T follicular helper cell (primary cell): Measurements from ENCODE around the gene ME3.

Source experiments
- DNase-seq: peaks from one replicate; pipeline ENCODE4 v3.0.0-alpha.2; 2020; ENCODE audit warnings: low read depth

The ME3 gene

DNA sequence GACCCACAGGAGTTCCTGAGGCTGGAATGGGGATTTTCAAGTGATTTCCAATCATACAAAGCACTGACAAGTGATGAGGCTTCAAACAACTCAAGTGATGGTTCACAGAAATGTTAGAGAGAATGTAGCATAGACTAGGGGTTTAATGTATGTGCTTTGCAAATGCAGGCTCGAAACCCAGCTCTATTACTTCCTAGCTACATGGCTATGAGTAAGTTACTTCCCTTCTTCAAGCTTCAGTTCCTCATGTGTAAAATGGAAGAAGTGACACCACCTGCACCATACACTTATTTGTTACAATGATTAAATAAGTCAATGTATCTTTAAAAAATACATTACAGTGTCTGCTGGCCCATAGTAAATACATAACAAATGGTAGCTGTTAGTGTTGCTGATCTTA lies 158.0 kb downstream of the ME3 start:
- no peak for DNase-seq

DNA sequence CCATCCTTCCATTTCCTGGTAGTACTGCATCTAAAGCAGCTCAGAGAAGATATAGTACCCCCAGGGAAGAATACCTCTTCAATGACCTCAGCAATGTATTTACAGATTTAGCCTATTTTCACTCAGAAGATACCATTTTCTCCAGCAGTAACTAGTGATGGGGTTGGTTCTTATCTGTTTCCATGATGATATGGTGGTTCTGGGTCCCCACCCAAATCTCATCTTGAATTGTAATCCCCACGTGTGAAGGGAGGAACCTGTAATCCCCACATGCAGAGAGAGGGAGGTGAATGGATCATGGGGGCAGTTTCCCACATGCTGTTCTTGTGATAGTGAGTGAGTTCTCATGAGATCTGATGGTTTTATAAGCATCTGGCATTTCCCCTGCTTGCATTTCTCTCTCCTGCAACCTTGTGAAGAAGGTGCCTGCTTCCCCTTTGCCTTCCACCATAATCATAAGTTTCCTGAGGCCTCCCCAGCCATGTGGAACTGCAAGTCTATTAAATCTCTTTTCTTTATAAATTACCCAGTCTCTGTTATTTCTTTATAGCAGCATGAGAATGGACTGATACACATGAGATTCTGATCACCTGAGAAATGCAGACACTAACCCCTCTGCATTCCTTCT lies 158.6 kb downstream of the ME3 start:
- no peak for DNase-seq

GRCh38 chr11:86513138-86513537 lies 159.3 kb downstream of the ME3 start:
- DNase-seq = no peak

GRCh38 chr11:86511086-86511551 lies 161.3 kb downstream of the ME3 start:
- DNase-seq = no peak

DNA sequence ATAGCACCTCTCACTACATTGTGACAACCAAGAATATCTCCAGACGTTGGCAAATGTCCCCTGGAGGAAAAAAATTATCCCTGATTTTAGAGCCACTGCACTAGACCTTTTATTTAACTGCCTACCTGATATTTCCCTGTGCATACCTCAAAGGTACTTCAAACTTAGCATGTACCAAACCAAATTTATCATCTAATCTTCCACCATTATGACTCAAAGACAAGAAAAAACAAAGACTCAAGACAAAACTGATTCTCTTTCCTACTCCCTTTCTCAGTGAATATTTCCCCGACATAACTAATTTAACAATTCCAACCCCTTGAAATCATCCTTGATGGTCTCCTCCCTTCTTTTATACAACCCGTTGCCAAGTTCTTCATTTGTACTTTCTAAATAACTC lies 161.7 kb downstream of the ME3 start:
- no peak for DNase-seq

- DNase-seq = no peak
These were observed 162.3 kb downstream of the ME3 start for GRCh38 chr11:86510097-86510496.

- no peak for DNase-seq
These were observed 162.8 kb downstream of the ME3 start for GRCh38 chr11:86509588-86509974.

- no peak for DNase-seq
These were observed 163.5 kb downstream of the ME3 start for GRCh38 chr11:86508604-86509587.

DNA sequence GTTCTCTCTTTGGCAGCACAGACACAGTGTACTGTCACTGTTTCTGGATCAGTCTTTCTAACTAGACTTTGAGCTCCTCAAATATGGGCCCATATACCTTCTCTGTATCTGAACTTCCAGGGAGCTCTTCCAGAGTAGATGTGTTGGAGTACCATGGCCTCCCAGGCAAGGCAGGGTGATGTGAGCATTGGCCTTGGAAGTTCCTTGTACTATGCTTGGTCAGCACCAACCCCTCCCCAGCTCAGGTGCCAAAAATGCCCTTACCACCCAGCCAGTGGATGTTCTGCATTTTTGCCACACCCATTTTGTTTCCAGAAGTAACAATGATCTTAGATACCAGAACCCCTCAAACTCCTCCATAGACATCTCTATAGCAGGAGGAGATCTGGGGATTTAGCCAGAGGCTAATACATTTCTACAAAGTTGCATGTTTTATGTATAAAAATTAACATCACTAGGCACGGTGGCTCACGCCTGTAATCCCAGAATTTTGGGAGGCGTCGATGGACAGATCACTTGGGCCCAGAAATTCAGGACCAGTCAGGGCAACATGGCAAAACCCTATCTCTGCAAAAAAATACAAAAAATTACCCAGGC lies 165.1 kb downstream of the ME3 start:
- no peak for DNase-seq

- DNase-seq = no peak
These were observed 166.2 kb downstream of the ME3 start for GRCh38 chr11:86506235-86506634.

- DNase-seq = no peak
These were observed 169.3 kb downstream of the ME3 start for GRCh38 chr11:86503131-86503530.

- no peak for DNase-seq
These were observed 170.2 kb downstream of the ME3 start for GRCh38 chr11:86502137-86502642.

GRCh38 chr11:86500500-86501140 lies 171.8 kb downstream of the ME3 start:
- no peak for DNase-seq

GRCh38 chr11:86499723-86500129 lies 172.7 kb downstream of the ME3 start:
- DNase-seq = no peak

DNA sequence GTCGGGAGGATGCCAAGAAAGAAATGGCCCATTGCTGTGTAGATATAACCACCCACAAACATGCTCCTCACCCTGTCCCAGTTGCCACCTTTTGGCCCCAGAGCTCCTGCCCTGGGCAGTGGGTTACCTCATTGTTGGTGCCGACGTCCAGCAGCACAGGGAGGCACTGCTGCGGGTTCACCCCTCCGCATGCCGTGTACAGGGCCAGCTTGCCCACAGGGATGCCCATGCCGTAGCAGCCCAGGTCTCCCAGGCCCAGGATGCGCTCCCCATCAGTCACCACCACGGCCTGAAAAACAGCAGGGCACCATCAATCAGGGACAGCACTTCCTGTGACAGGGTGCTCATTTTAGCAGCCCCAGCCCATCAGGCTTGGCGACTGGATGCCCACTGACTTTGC lies 174.6 kb downstream of the ME3 start:
- DNase-seq = no peak

DNA sequence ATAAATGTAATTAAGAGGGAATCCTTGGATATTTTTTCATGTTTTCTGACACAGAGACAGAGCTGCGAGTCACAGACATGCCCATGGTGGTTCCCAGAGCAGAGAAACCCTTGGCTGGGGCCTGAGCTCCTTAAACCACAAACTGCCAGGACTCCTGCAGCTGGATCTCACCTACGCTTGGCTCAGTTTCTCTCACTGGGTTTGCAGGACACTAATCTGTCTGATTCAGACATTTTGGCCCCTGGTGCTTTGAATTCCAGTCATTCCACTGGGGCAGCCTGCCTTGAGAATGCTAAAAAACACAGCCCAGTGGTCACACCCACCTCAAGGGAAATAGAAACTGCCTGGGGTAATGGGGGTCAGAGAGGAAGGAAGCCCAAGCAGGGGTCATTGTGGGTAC lies 175.1 kb downstream of the ME3 start:
- no peak for DNase-seq

DNA sequence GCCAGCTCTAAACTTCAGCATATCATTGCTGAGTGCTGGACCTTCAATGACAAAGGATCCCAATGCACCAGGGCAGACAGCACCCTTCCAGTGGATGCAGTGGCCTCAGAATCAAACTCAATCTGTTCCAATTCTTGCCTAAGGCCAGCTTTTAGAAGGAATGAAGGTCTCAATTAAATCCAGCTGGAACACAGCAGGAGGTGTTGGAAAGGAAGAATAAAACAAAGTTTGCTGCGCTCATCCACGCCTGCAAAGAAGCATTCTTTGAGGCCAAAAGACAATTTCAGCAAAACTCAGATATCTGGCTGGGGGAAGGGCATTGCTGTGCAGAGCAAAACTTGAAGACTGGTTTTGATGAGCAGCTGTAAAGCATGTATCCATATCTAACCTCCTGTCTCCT lies 177.1 kb downstream of the ME3 start:
- no peak for DNase-seq

DNA sequence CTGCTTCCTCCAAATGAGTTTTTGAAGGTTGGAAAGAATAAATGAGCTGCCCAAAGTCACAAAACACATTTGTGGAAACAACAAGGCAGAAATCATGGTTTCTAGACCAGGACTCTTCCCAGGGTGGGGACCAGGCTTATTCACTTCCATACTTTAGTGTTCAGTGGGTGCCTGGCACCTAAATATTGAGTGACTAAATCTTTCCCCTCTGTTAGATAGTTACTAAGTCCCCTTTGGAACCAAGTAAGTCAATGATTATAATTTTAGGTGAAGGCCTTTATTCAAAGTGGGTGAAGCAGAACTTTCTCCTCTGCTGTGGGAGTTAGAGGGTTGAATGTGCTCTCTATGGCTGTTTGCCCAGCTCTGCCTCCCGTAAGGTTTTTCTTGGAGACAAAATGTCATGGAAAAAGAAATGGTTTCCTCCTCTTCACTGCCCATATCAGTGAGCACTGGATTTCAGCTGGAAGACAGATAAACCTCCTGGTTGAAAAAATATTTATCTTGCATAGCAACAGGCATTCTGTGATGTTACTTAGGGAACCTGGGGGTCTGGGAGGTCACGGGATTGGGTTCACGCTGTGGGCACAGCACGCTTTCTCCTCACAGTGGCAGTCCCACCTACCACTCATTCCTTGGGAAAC lies 179.9 kb downstream of the ME3 start:
- DNase-seq = no peak

DNA sequence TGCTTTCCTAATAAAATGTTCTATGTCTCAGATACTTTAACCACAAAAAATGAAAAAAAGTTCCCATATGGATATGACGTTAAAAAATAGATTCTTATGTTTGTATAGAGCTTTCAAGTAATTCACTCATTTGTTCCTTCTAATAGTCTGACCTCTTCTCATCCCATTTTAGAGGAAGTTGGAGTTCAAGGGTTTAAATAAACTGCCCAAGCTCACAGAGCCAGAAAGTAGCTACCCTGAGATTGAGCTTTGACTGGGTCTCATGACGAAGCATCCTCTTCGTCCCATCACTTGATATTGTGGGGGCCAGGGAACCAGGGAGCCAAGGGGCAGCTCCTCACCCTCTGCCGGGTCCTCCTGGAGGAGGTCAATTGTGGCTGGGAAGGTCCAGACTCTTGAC lies 181.4 kb downstream of the ME3 start:
- no peak for DNase-seq

DNA sequence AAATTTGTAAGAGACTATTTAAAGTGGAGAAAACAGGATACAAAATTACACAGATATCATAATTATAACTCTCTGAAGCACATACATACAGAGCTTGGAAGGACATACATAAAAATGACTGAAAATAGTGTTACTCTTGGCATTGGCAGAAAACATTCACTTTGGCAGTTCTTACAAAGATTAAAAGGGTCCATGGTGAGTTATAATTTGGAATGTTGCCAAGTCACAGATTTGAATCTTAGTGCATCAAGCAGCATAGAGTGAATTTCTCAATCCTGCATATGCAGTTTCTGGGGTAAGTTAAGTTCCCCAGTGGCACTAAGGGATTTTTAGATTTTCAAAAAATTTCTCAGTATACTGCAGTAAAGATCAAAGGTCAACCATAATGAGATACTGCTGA lies 181.8 kb downstream of the ME3 start:
- no peak for DNase-seq

- no peak for DNase-seq
These were observed 183.0 kb downstream of the ME3 start for GRCh38 chr11:86489442-86489841.

DNA sequence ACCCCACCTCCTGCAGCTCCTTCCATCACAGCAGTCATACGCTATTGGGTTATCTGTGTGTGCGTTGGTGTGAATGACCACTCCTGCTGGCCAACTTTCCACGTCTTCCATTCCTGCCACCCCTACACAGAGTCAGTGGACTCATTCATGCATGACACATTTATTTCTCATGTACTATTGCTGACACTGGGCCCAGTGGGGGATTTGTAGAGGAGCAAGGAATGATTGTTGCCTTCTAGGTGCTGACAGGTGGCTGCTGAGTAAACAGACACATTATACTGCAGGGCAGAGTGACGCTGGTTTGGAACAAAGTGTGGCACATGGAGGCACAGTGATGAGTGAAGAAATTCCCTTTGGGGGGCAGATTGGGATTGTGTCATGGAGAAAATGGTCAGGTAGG lies 183.9 kb downstream of the ME3 start:
- DNase-seq = no peak
